CD4-positive, CD25-positive, alpha-beta regulatory T cell (primary cell): Measurements from ENCODE around the gene ADAT2. TPM values are rescaled to one million over a fixed set of nuclear protein-coding genes. Genes with fewer than 3 reads are reported as not detected.

Source experiments
- ATAC-seq, 2 donors: fragments of 150-1000 bp; cut with Tn5 transposase; one replicate each; pipeline ENCODE4 v1.10.0; 2021; ENCODE audit warnings: low read depth in 2 of 2, moderate number of reproducible peaks in 2 of 2, moderate library complexity in 1 of 2
- DNase-seq, 3 donors: peaks; one replicate each; pipeline versions ENCODE4 v3.0.0 to v3.0.0-alpha.2; 2012 to 2022; ENCODE audit warnings: mixed read lengths in 1 of 3
- H3K27ac ChIP-seq: one replicate; pipeline ENCODE4 v1.7.0; 2013; ENCODE audit warnings: mild to moderate bottlenecking, low read length; ENCODE audit not compliant: insufficient read depth, poor library complexity, severe bottlenecking
- H3K27me3 ChIP-seq: one replicate; pipeline ENCODE4 v1.7.0; 2013; ENCODE audit warnings: low read length; ENCODE audit not compliant: control insufficient read depth, insufficient read depth
- H3K36me3 ChIP-seq: one replicate; pipeline ENCODE4 v1.7.0; 2013; ENCODE audit warnings: mild to moderate bottlenecking, low read length, moderate library complexity; ENCODE audit not compliant: control insufficient read depth, insufficient read depth
- H3K4me1 ChIP-seq: 2 replicates; pipeline ENCODE4 v1.7.0; 2013; ENCODE audit warnings: mild to moderate bottlenecking, low read length; ENCODE audit not compliant: insufficient read depth, control insufficient read depth, poor library complexity, severe bottlenecking
- H3K4me3 ChIP-seq: one replicate; pipeline ENCODE4 v1.7.0; 2013; ENCODE audit warnings: low read depth, mild to moderate bottlenecking, low read length, moderate library complexity
- H3K9me3 ChIP-seq, 2 experiments: 1 replicate in 1 of 2; 2 replicates in 1 of 2; pipeline ENCODE4 v1.7.0; 2013; ENCODE audit warnings: low read length in 2 of 2, mild to moderate bottlenecking in 1 of 2, moderate library complexity in 1 of 2; ENCODE audit not compliant: control insufficient read depth in 2 of 2
- H3K27ac Mint-ChIP-seq, 3 donors: one replicate each; pipeline ENCODE4 v1.8.0; 2020 to 2022; ENCODE audit warnings: mild to moderate bottlenecking in 3 of 3, mixed read lengths in 3 of 3, moderate library complexity in 2 of 3
- H3K27me3 Mint-ChIP-seq: one replicate; pipeline ENCODE4 v1.8.0; 2022; ENCODE audit warnings: mild to moderate bottlenecking, mixed read lengths
- H3K36me3 Mint-ChIP-seq: one replicate; pipeline ENCODE4 v1.8.0; 2020; ENCODE audit warnings: mixed read lengths
- H3K4me1 Mint-ChIP-seq, 4 donors: one replicate each; pipeline ENCODE4 v1.8.0; 2020 to 2022; ENCODE audit warnings: mixed read lengths in 4 of 4, mild to moderate bottlenecking in 1 of 4
- H3K4me3 Mint-ChIP-seq, 4 donors: one replicate each; pipeline ENCODE4 v1.8.0; 2020 to 2022; ENCODE audit warnings: mild to moderate bottlenecking in 4 of 4, mixed read lengths in 4 of 4, moderate library complexity in 3 of 4
- H3K9me3 Mint-ChIP-seq, 7 donors: one replicate each; pipeline ENCODE4 v1.8.0; 2020 to 2022; ENCODE audit warnings: mixed read lengths in 7 of 7, mild to moderate bottlenecking in 3 of 7, moderate library complexity in 2 of 7
- polyA plus RNA-seq, 4 donors: library from polyadenylated mRNA; unstranded; fragments of 300-500 nt; fragmentation: Illumina TruSeq; gene quantifications; one replicate each; pipeline ENCODE4 v1.2.3, GENCODE V29; 2021
- total RNA-seq: library from RNA; stranded (reverse); gene quantifications from one replicate; pipeline ENCODE4 v1.2.3, GENCODE V29; 2022

ADAT2 gene
- total and polyA plus RNA-seq, 5 donors from 2014 or later: 1.1 to 31.1 (median 1.7) TPM

GRCh38 chr6:143374014-143374413 is 76.5 kb downstream of the ADAT2 start:
- DNase-seq: no peak
- Mint-ChIP-seq H3K27ac (peak overlapping the region in 1 of 3 donors; percentile 58), H3K4me3 (no peak overlapping the region), H3K27me3 (peaks cover 23% of the 10 kb centered on the region), H3K4me1 (no peaks in the 10 kb centered on the region), H3K9me3 (peaks cover 0 to 12% (median 2%) of the 10 kb centered on the region in 7 donors), H3K36me3 (peaks cover 3% of the 10 kb centered on the region)
- no peak overlapping the region for H3K27ac ChIP-seq
- no peak overlapping the region for H3K4me3 ChIP-seq
- H3K4me1 ChIP-seq: no peaks in the 10 kb centered on the region
- ATAC-seq: no peak
- H3K36me3 ChIP-seq: no peaks in the 10 kb centered on the region
- peaks cover 0 to 6% of the 10 kb centered on the region in 2 experiments for H3K9me3 ChIP-seq
- H3K27me3 ChIP-seq: peaks cover 14% of the 10 kb centered on the region

Other genes with a start within 250 kb of the ADAT2 start
- 12.8 TPM for gene PEX3, start 110 bp upstream of the ADAT2 start, total RNA-seq
- 10 to 100 TPM; 24.0 to 29.6 (median 26.3) TPM for gene PEX3, start 110 bp upstream of the ADAT2 start, polyA plus RNA-seq
- 6.1 TPM for gene FUCA2, start 61.0 kb upstream of the ADAT2 start, total RNA-seq
- 10 to 100 TPM; 14.1 to 23.6 (median 22.2) TPM for gene FUCA2, start 61.0 kb upstream of the ADAT2 start, polyA plus RNA-seq
- 70.2 TPM for gene PHACTR2, start 227.3 kb upstream of the ADAT2 start, total RNA-seq
- gene PHACTR2, start 227.3 kb upstream of the ADAT2 start, polyA plus RNA-seq: 10 to 100 TPM; 16.1 to 31.9 (median 23.7) TPM